MG63 (cell line): Measurements from ENCODE around the gene SLC10A2. TPM values are rescaled to one million over a fixed set of nuclear protein-coding genes. Genes with fewer than 3 reads are reported as not detected.
"Not testable (repeated sequence)": the region's sequence is repeated elsewhere in the genome, so short reads cannot be mapped to it uniquely, and the experiment has no call there.

Experiments
- DNase-seq: peaks from one replicate; pipeline ENCODE4 v3.0.0-alpha.2; 2020
- H3K27me3 ChIP-seq: fragments of 250-450 bp; sonication (Bioruptor Pico); 2 replicates; pipeline ENCODE4 v1.5.1; 2020; ENCODE audit warnings: mild to moderate bottlenecking, moderate library complexity
- H3K36me3 ChIP-seq: fragments of 250-450 bp; sonication (Bioruptor Pico); 2 replicates; pipeline ENCODE4 v1.5.1; 2020; ENCODE audit warnings: mild to moderate bottlenecking, moderate library complexity
- H3K4me3 ChIP-seq: fragments of 250-450 bp; sonication (Bioruptor Pico); 2 replicates; pipeline ENCODE4 v1.5.1; 2020; ENCODE audit warnings: mild to moderate bottlenecking, moderate library complexity
- H3K9me3 ChIP-seq: fragments of 250-450 bp; sonication (Bioruptor Pico); 2 replicates; pipeline ENCODE4 v1.5.1; 2020; ENCODE audit warnings: mild to moderate bottlenecking, moderate library complexity
- total RNA-seq: library from RNA; depleted of rRNA; stranded (reverse); fragments of >200 nt; shearing (Covaris generic); gene quantifications from 2 replicates; pipeline ENCODE4 v1.2.3, GENCODE V29; 2014; ENCODE audit warnings: low replicate concordance; rRNA removed

SLC10A2 gene
- not detected in 2 replicates for total RNA-seq

- Histone ChIP-seq H3K36me3 (no peaks in the 10 kb centered on the region), H3K4me3 (no peak within 1 kb of the TSS), H3K27me3 (no peaks in the 10 kb centered on the region), H3K9me3 (no peaks in the 10 kb centered on the region)
- no peak for DNase-seq
Measured at GRCh38 chr13:103066079-103066780, at the start of gene SLC10A2. Gene SLC10A2, minus strand, starts transcription at chr13:103066417. Its CDS starts 168 bp downstream, at chr13:103066249.

- no peaks in the 10 kb centered on the region for H3K27me3 ChIP-seq
- H3K36me3 ChIP-seq, result no peaks in the 10 kb centered on the region
- H3K9me3 ChIP-seq, result no peaks in the 10 kb centered on the region
- no peak for DNase-seq
- H3K4me3 ChIP-seq, result no peak overlapping the region
Measured at GRCh38 chr13:103107580-103107979, 41.4 kb upstream of the SLC10A2 start.

GRCh38 chr13:103104340-103104739 lies 38.1 kb upstream of the SLC10A2 start:
- Histone ChIP-seq H3K4me3 (no peak overlapping the region), H3K27me3 (no peaks in the 10 kb centered on the region), H3K9me3 (no peaks in the 10 kb centered on the region), H3K36me3 (no peaks in the 10 kb centered on the region)
- no peak for DNase-seq

GRCh38 chr13:103103456-103103855 lies 37.2 kb upstream of the SLC10A2 start:
- H3K9me3 ChIP-seq, H3K36me3 ChIP-seq, H3K27me3 ChIP-seq, H3K4me3 ChIP-seq, DNase-seq: not testable (repeated sequence)

GRCh38 chr13:103102482-103102881 lies 36.3 kb upstream of the SLC10A2 start:
- Histone ChIP-seq H3K4me3 (no peak overlapping the region), H3K36me3 (no peaks in the 10 kb centered on the region), H3K9me3 (no peaks in the 10 kb centered on the region), H3K27me3 (no peaks in the 10 kb centered on the region)
- no peak for DNase-seq

- Histone ChIP-seq H3K9me3 (no peaks in the 10 kb centered on the region), H3K36me3 (no peaks in the 10 kb centered on the region), H3K27me3 (no peaks in the 10 kb centered on the region), H3K4me3 (no peak overlapping the region)
- no peak for DNase-seq
Measured at GRCh38 chr13:103101901-103102300, 35.7 kb upstream of the SLC10A2 start.

- H3K27me3 ChIP-seq, result no peaks in the 10 kb centered on the region
- no peak overlapping the region for H3K4me3 ChIP-seq
- H3K36me3 ChIP-seq, result no peaks in the 10 kb centered on the region
- no peak for DNase-seq
- H3K9me3 ChIP-seq, result no peaks in the 10 kb centered on the region
Measured at GRCh38 chr13:103101500-103101899, 35.3 kb upstream of the SLC10A2 start.

GRCh38 chr13:103100830-103101229 lies 34.6 kb upstream of the SLC10A2 start:
- Histone ChIP-seq H3K4me3 (no peak overlapping the region), H3K36me3 (no peaks in the 10 kb centered on the region), H3K9me3 (no peaks in the 10 kb centered on the region), H3K27me3 (no peaks in the 10 kb centered on the region)
- no peak for DNase-seq

- Histone ChIP-seq H3K27me3 (no peaks in the 10 kb centered on the region), H3K9me3 (no peaks in the 10 kb centered on the region), H3K4me3 (no peak overlapping the region), H3K36me3 (no peaks in the 10 kb centered on the region)
- no peak for DNase-seq
Measured at GRCh38 chr13:103099722-103100293, 33.6 kb upstream of the SLC10A2 start.

GRCh38 chr13:103098535-103098934 lies 32.3 kb upstream of the SLC10A2 start:
- no peaks in the 10 kb centered on the region for H3K36me3 ChIP-seq

GRCh38 chr13:103097366-103097928 lies 31.2 kb upstream of the SLC10A2 start:
- H3K9me3 ChIP-seq, result 0 out of 2 replicates have a peak, but pooled peaks cover 2% of the 10 kb centered on the region
- H3K4me3 ChIP-seq, result no peak overlapping the region
- H3K36me3 ChIP-seq, result no peaks in the 10 kb centered on the region
- no peak for DNase-seq
- H3K27me3 ChIP-seq, result no peaks in the 10 kb centered on the region

More at GRCh38 chr13:103098535-103098934, 32.3 kb upstream of the SLC10A2 start:
- Histone ChIP-seq H3K4me3 (no peak overlapping the region), H3K9me3 (0 out of 2 replicates have a peak, but pooled peaks cover 2% of the 10 kb centered on the region), H3K27me3 (no peaks in the 10 kb centered on the region)
- no peak for DNase-seq

GRCh38 chr13:103093649-103094048 lies 27.4 kb upstream of the SLC10A2 start:
- H3K9me3 ChIP-seq, H3K27me3 ChIP-seq, H3K36me3 ChIP-seq, DNase-seq, H3K4me3 ChIP-seq: not testable (repeated sequence)

GRCh38 chr13:103087275-103087674 lies 21.1 kb upstream of the SLC10A2 start:
- DNase-seq, result no peak
- H3K9me3 ChIP-seq, result no peaks in the 10 kb centered on the region
- no peak overlapping the region for H3K4me3 ChIP-seq
- no peaks in the 10 kb centered on the region for H3K36me3 ChIP-seq
- H3K27me3 ChIP-seq, result no peaks in the 10 kb centered on the region

- H3K27me3 ChIP-seq, result no peaks in the 10 kb centered on the region
- DNase-seq, result no peak
- H3K36me3 ChIP-seq, result no peaks in the 10 kb centered on the region
Measured at GRCh38 chr13:103081435-103081834, 15.2 kb upstream of the SLC10A2 start.

GRCh38 chr13:103078158-103078557 lies 11.9 kb upstream of the SLC10A2 start:
- Histone ChIP-seq H3K9me3 (no peaks in the 10 kb centered on the region), H3K27me3 (no peaks in the 10 kb centered on the region), H3K4me3 (no peak overlapping the region), H3K36me3 (no peaks in the 10 kb centered on the region)
- no peak for DNase-seq

More at GRCh38 chr13:103081435-103081834, 15.2 kb upstream of the SLC10A2 start:
- no peaks in the 10 kb centered on the region for H3K9me3 ChIP-seq
- H3K4me3 ChIP-seq, result no peak overlapping the region

GRCh38 chr13:103068836-103069235 lies 2.6 kb upstream of the SLC10A2 start:
- no peak for DNase-seq

GRCh38 chr13:103067751-103068555 lies 1.7 kb upstream of the SLC10A2 start:
- no peak for DNase-seq
- Histone ChIP-seq H3K9me3 (no peaks in the 10 kb centered on the region), H3K36me3 (no peaks in the 10 kb centered on the region), H3K27me3 (no peaks in the 10 kb centered on the region), H3K4me3 (no peak overlapping the region)

More at GRCh38 chr13:103068836-103069235, 2.6 kb upstream of the SLC10A2 start:
- Histone ChIP-seq H3K27me3 (no peaks in the 10 kb centered on the region), H3K9me3 (no peaks in the 10 kb centered on the region), H3K36me3 (no peaks in the 10 kb centered on the region), H3K4me3 (no peak overlapping the region)
